HG03060 (cell line): ENCODE measurements around the gene KRTAP9-8.
"Not testable (repeated sequence)": the region's sequence is repeated elsewhere in the genome, so short reads cannot be mapped to it uniquely, and the experiment has no call there.

Experiments used
- ATAC-seq: cut with Tn5 transposase; IDR thresholded peaks from one replicate; pipeline ENCODE4 v1.9.1; 2021; ENCODE audit warnings: low read depth, moderate number of reproducible peaks; ENCODE audit not compliant: unreplicated experiment

KRTAP9-8 gene

GRCh38 chr17:41255381-41256290 is 17.8 kb downstream of the KRTAP9-8 start, which contains the start of gene KRTAP9-9:
Gene KRTAP9-9, plus strand, starts transcription at chr17:41255384.
- ATAC-seq = not testable (repeated sequence)

- ATAC-seq = no peak
Observed at GRCh38 chr17:41256291-41256685, 18.5 kb downstream of the KRTAP9-8 start.

- no peak for ATAC-seq
Observed at GRCh38 chr17:41258406-41258805, 20.6 kb downstream of the KRTAP9-8 start.

- no peak for ATAC-seq
Observed at GRCh38 chr17:41263212-41263611, 25.4 kb downstream of the KRTAP9-8 start.

- no peak for ATAC-seq
Observed at GRCh38 chr17:41264599-41264998, 26.8 kb downstream of the KRTAP9-8 start.

GRCh38 chr17:41265078-41265477 is 27.3 kb downstream of the KRTAP9-8 start, which contains the start of gene KRTAP9-6:
Gene KRTAP9-6, plus strand, starts transcription at chr17:41265378. Its CDS starts 0 bp downstream, at chr17:41265378.
- ATAC-seq = no peak

GRCh38 chr17:41267711-41268110 is 29.9 kb downstream of the KRTAP9-8 start:
- ATAC-seq = no peak

GRCh38 chr17:41271323-41271722 is 33.5 kb downstream of the KRTAP9-8 start:
- not testable (repeated sequence) for ATAC-seq

- no peak for ATAC-seq
Observed at GRCh38 chr17:41271858-41272257, 34.1 kb downstream of the KRTAP9-8 start.

GRCh38 chr17:41275648-41276190 is 37.9 kb downstream of the KRTAP9-8 start, which contains the start of gene KRTAP9-7:
Gene KRTAP9-7, plus strand, starts transcription at chr17:41275698. Its CDS starts 0 bp downstream, at chr17:41275698.
- not testable (repeated sequence) for ATAC-seq

- ATAC-seq = no peak
Observed at GRCh38 chr17:41278176-41278955, 40.6 kb downstream of the KRTAP9-8 start.

- no peak for ATAC-seq
Observed at GRCh38 chr17:41284043-41284442, 46.2 kb downstream of the KRTAP9-8 start.

- ATAC-seq = no peak
Observed at GRCh38 chr17:41284546-41284945, 46.7 kb downstream of the KRTAP9-8 start.

GRCh38 chr17:41287050-41287449 is 49.3 kb downstream of the KRTAP9-8 start:
- ATAC-seq = no peak
